ENCODE results near the gene CLPTM1L. TPM values are rescaled to one million over a fixed set of nuclear protein-coding genes. Genes with fewer than 3 reads are reported as not detected.

CLPTM1L gene
- total RNA-seq, 4 donors from 2014 or later: 68.8 to 102 (median 84.4) TPM

DNA sequence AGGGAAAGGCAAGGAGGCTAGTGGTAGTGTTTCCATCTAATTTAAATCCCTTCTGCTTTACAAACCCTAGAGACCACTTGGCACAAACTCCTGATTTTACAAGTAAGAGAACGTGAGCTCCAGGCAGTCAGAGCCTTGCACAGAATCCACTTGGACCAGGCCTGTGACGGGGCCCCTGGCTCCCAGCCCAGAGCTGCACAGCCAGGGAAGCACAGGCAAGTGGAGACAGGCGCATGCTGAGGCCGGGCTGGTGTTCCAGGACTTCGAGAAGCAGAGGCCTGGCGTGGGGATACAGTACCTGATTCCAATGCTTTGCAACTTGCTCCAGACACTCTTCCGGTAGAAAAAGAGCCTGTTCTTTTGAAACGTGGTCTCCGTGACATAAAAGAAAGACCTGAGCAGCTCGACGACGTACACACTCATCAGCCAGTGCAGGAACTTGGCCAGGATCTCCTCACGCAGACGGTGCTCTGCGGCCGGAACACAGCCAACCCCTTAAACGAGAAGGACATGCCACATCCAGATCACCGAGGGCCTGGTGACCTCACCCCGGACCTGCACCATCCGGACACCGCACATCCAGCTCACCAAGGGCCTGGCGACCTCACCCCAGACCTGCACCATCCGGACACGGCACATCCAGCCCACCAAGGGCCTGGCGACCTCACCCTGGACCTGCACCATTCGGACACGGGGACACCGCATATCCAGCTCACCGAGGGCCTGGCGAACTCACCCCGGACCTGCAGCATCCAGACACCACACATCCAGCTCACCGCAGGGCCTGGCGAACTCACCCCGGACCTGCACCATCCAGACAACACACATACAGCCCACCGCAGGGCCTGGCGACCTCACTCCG is 62.5 kb downstream of the CLPTM1L start:
- Histone ChIP-seq H3K27me3 (no peaks in the 10 kb centered on the region), H3K9me3 (peaks cover 0 to 26% (median 0%) of the 10 kb centered on the region in 4 donors), H3K36me3 (no peaks in the 10 kb centered on the region), H3K4me1 (no peaks in the 10 kb centered on the region), H3K27ac (no peak overlapping the region), H3K4me3 (no peak overlapping the region)
- DNase-seq (ENCODE audit: low spot score in 2 of 2): no peak
- 81 to 84% methylated on average over 36 to 37 of the region's 37 CpGs for WGBS, 2 donors
- TF ChIP-seq EP300 (IDR thresholded peaks at IDR 0.05) (no peak), POLR2A (IDR thresholded peaks at IDR 0.05) (no peak)
- TF ChIP-seq, protein P1, sequence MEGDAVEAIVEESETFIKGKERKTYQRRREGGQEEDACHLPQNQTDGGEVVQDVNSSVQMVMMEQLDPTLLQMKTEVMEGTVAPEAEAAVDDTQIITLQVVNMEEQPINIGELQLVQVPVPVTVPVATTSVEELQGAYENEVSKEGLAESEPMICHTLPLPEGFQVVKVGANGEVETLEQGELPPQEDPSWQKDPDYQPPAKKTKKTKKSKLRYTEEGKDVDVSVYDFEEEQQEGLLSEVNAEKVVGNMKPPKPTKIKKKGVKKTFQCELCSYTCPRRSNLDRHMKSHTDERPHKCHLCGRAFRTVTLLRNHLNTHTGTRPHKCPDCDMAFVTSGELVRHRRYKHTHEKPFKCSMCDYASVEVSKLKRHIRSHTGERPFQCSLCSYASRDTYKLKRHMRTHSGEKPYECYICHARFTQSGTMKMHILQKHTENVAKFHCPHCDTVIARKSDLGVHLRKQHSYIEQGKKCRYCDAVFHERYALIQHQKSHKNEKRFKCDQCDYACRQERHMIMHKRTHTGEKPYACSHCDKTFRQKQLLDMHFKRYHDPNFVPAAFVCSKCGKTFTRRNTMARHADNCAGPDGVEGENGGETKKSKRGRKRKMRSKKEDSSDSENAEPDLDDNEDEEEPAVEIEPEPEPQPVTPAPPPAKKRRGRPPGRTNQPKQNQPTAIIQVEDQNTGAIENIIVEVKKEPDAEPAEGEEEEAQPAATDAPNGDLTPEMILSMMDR (IDR thresholded peaks at IDR 0.05): no peak

DNA sequence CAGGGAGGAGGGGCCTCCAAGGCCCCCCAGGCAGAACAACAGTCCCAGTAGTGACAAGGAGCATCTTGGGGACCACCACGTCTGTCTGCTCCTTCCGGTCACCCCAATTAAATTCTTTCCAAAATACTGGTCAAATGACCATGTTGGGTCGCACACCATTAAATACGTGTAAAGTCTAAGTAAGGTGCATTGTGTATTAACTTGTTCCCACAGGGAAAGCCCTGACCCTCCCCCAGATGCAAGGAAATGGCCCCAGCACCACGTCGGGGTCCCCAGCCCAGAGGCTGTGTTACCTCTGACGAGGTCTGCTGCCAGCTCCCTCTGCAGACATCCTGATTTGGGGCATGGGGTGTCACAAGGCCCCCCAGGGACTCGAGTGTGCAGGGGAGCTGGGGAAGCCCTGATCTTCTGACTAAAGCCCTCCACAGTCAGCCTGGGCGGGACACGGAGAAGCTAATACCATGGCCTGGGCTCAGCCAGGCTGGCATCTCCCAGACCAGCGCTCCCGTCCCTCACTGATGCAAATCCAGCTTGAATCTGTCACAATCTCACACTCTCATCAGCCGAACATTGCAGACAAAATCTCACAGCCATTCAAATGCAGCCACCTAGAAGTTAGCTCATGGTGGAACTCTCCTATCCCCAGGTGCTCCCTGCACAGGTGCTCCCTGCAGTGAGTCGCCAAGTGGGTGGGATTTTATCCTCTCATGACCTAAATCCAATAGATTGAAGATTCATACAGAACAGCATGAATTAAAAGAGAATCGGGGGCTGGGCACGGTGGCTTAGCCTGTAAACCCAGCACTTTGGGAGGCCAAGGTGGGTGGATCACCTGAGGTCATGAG is 63.6 kb downstream of the CLPTM1L start:
- no peaks in the 10 kb centered on the region for H3K4me1 ChIP-seq
- no peak overlapping the region for H3K4me3 ChIP-seq
- no peak for DNase-seq (ENCODE audit: low spot score in 2 of 2)
- H3K36me3 ChIP-seq: no peaks in the 10 kb centered on the region
- peaks cover 0 to 33% (median 0%) of the 10 kb centered on the region in 4 donors for H3K9me3 ChIP-seq
- TF ChIP-seq EP300 (IDR thresholded peaks at IDR 0.05) (no peak), POLR2A (IDR thresholded peaks at IDR 0.05) (no peak)
- TF ChIP-seq, protein P1 (IDR thresholded peaks at IDR 0.05): no peak
- H3K27ac ChIP-seq: no peak overlapping the region
- H3K27me3 ChIP-seq: no peaks in the 10 kb centered on the region
- WGBS, 2 donors: 83 to 87% methylated on average over 14 to 16 of the region's 16 CpGs

DNA sequence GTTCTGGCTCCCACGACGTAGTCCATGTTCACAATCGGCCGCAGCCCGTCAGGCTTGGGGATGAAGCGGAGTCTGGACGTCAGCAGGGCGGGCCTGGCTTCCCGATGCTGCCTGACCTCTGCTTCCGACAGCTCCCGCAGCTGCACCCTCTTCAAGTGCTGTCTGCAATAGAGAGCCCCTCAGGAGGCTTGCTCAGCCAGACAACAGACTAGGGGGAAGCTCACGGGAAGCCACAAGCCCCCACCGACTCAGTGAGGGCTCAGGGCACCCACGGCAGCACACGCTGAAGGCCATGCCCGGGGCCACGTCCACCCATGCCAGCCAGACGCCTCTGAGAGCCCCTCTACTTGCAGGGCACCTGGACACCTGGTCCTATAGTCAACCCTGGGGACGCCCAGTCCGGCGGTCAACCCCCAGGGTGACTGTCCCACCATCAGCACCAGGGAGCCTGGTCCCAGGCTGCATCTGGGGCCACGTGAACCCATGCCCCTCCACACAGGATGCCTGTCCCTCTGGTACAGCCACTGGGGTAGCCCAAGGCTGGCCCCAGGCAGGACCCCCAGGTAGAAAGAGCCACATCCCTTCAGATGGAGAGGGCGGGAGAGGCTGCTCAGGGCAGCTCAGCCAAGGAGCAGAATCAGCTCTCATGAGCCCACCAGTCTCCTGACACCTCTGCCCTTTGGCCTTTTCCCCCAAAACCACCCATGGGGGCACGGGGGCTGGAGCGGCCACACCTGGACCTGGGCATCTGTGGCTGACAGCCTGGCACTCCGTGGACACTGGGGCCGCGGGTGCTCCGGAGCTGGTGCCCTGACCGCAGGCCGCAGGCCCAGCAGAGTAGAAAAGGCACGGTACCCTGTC is 64.5 kb downstream of the CLPTM1L start:
- H3K9me3 ChIP-seq: peaks cover 0 to 33% (median 0%) of the 10 kb centered on the region in 4 donors
- 86 to 90% methylated on average over 28 to 29 of the region's 32 CpGs for WGBS, 2 donors
- peak in 1 of 2 donors; percentile 7 for DNase-seq (ENCODE audit: low spot score in 2 of 2)
- no peaks in the 10 kb centered on the region for H3K27me3 ChIP-seq
- H3K36me3 ChIP-seq: no peaks in the 10 kb centered on the region
- H3K4me3 ChIP-seq: no peak overlapping the region
- no peak for TF ChIP-seq POLR2A (IDR thresholded peaks at IDR 0.05)
- TF ChIP-seq EP300 (IDR thresholded peaks at IDR 0.05): no peak
- TF ChIP-seq, protein P1 (IDR thresholded peaks at IDR 0.05): no peak
- H3K27ac ChIP-seq: no peak overlapping the region
- no peaks in the 10 kb centered on the region for H3K4me1 ChIP-seq

DNA sequence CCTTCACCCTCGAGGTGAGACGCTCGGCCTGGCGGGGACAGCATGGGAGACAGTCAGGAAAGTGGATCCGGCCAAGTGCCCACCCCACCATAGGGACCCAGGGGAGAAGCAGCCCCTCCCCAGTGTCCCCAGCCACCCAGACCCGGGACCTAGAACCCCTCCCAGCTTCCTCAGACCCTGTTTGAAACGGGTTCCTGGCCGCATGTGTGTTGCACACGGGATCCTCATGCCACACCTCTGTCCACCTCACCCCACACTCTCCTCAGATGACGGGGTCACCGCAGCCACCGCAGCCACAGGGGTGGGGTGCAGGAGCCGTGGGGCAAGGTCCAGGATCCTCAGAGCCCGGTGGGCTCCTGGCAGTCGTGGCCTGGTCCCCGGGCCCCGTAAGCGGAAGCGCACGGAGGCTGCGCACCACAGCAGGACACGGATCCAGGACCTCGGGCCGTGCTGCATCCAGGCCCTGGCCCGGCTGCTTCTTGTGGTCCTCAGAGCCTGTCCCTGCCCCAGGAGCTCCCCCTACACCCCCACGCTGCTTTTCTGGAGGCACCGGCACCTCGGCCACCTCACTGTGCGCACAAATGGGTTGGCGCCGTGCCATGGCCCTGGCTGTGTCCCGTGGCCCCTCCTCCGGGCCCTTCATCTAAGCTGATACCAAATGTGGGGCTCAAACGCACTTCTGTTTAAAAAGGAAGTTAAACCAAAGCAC is 65.3 kb downstream of the CLPTM1L start:
- Histone ChIP-seq H3K4me3 (no peak overlapping the region), H3K27ac (no peak overlapping the region), H3K9me3 (peaks cover 0 to 33% (median 0%) of the 10 kb centered on the region in 4 donors), H3K4me1 (no peaks in the 10 kb centered on the region), H3K27me3 (no peaks in the 10 kb centered on the region), H3K36me3 (no peaks in the 10 kb centered on the region)
- 87 to 93% methylated on average over 20 to 34 of the region's 34 CpGs for WGBS, 2 donors
- no peak for DNase-seq (ENCODE audit: low spot score in 2 of 2)
- TF ChIP-seq, protein P1 (IDR thresholded peaks at IDR 0.05): no peak
- TF ChIP-seq EP300 (IDR thresholded peaks at IDR 0.05) (no peak), POLR2A (IDR thresholded peaks at IDR 0.05) (no peak)

All from tibial nerve (tissue), 4 donors.